Epidermal melanocyte (primary cell): Measurements from ENCODE around the gene YJEFN3.

Experiments
- DNase-seq: peaks from one replicate; pipeline ENCODE4 v3.0.0; 2011; ENCODE audit warnings: low spot score; ENCODE audit not compliant: insufficient read length

Gene YJEFN3

DNA sequence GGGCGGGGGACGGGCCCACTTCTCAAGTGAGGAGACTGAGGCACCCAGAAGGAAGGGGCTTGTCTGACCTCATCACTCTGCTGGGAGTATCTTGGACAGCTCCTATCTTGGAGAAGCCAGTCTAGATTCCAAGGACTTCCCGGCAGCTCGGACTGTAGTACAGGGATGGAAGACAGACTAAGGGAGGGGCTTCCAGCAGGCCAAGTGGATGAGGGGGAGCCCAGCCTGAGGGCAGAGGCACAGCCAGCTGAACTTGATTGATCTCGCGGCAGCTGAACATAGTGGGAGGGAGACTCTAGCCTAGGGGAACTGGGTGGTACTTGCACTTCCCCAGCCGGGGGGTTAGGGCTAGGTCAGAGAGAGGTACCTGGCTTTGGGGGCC lies 10.1 kb downstream of the YJEFN3 start:
- no peak for DNase-seq

DNA sequence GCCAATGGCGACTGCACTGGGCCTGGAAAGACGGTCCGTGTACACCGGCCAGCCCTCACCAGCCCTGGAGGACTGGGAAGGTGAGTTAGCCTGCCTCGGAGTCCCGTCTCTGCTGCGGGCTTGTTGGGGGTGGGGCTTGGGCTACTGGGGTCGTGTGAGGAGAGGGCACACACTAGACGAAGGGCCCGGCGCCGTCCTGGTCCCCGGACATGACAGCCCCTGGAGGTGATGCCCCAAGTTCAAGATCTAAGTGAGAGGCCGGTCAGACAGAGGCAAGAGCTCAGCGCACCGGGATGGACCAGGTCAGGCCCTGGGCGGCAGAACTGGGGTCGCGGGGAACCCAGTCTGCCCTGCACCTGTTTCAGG lies 11.0 kb downstream of the YJEFN3 start:
- DNase-seq: no peak

DNA sequence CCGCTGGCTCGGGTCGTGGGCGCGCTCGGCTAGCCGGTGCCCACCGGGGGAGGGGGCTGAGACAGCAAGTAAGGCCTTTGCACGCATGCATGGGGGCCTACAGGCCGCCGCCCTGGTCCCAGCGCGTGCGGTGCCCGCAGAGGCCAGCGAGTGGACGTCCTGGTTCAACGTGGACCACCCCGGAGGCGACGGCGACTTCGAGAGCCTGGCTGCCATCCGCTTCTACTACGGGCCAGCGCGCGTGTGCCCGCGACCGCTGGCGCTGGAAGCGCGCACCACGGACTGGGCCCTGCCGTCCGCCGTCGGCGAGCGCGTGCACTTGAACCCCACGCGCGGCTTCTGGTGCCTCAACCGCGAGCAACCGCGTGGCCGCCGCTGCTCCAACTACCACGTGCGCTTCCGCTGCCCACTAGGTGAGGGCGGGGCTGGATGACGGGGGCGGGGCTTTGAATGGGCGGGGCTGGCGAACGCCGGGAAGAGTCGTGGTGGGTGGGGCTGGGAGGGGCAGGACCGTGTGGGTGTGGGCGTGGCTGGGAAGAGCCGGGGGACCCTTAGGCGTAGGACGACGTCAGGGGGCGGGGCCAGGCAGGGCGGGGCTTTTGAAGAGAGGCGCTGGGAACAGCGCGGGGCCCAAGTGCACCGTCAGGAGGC lies 11.5 kb downstream of the YJEFN3 start:
- no peak for DNase-seq

DNA sequence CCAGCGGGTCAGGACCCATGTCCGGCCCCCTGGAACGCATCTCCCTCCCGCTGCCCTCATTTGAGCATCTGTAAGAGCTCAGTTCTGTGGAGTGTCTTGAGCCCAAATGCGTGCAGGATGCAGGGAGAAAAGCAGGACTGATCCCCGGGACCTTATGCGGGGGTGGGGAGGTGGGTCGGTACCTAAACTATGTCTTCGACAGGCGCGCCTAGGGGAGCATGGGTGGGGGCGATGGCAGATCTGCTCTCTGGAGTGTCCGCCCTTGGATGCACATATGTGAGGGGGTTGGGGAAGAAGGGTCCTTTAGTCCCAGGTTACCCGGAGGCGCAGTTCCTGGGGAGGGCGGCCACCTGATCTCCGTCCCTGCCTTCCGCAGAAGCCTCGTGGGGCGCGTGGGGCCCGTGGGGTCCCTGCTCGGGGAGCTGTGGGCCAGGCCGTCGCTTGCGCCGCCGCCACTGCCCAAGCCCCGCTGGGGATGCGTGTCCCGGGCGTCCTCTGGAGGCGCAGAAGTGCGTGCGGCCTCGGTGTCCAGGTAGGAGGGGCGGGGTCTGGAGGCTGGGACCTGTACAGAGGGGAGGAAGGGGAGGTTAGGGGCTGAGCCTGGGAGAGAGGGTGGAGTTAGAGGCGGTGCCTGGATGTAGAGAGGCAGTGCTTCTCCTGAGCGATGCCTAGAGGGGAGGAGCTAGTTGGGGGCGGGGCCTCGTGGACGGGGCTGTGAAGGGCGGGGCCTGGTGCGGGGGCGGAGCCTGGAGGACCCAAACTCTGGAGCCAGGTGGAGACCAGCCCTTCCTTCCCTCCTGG lies 12.2 kb downstream of the YJEFN3 start:
- DNase-seq: no peak

DNA sequence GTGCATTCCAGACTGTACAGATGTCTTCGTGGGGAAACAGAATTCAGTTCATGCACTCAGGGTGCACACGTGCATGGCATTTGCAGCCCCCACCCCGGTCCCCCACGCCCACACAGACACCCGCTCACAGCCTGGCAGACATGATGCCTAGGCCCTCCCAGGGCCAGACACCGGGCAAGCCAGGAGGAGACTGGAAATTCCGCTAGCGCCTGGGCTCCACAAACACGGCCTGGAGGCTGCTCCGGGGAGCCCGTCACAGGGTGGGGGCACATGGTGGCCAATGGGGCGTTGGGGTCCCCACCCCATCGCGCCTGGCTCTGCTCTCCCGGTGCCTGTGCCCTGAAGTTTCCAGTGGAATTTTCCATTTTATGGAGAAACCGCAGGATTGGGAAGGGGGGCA lies 12.9 kb downstream of the YJEFN3 start:
- DNase-seq: no peak

DNA sequence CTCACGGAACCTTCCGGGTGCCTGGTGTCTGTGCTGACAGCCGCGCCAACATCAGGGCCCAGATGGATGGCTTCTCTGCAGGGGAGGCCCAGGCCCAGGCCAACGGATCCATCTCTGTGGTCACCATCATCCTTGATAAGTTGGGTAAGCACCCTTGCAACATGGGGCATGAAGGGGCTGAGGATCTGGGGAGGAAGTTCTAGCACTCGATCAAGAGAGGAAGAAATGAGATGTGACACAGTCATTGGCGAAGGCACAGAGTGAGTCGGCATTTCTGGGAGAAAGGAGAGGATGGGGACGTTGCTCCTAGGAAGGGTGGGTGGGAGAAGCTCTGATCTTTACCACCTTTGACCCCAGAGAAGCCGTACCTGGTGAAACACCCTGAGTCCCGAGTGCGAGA lies 13.8 kb downstream of the YJEFN3 start:
- no peak for DNase-seq

DNA sequence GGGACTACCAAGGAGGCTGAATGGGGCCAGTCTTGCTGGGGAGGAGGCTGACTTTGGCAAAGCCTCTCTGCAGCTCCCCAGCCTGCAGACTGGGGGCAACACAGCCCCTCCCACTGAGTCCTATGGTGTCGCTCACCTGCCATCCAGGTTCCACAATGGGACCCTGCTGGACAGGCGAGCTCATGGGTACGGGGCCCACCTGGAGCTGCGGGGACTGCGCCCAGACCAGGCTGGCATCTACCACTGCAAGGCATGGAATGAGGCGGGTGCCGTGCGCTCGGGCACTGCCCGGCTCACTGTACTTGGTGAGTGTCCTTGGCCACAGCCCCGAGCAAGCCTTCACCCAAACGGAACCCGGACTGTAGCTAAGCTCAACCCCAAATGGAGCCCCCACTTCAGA lies 14.4 kb downstream of the YJEFN3 start:
- no peak for DNase-seq

DNA sequence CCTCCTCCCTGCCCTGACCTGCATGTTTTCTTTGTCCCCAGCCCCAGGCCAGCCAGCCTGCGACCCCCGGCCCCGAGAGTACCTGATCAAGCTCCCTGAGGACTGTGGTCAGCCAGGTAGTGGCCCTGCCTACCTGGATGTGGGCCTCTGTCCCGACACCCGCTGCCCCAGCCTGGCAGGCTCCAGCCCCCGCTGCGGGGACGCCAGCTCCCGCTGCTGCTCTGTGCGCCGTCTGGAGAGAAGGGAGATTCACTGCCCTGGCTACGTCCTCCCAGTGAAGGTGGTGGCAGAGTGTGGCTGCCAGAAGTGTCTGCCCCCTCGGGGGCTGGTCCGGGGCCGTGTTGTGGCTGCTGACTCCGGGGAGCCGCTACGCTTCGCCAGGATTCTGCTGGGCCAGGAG lies 14.9 kb downstream of the YJEFN3 start:
- no peak for DNase-seq

DNA sequence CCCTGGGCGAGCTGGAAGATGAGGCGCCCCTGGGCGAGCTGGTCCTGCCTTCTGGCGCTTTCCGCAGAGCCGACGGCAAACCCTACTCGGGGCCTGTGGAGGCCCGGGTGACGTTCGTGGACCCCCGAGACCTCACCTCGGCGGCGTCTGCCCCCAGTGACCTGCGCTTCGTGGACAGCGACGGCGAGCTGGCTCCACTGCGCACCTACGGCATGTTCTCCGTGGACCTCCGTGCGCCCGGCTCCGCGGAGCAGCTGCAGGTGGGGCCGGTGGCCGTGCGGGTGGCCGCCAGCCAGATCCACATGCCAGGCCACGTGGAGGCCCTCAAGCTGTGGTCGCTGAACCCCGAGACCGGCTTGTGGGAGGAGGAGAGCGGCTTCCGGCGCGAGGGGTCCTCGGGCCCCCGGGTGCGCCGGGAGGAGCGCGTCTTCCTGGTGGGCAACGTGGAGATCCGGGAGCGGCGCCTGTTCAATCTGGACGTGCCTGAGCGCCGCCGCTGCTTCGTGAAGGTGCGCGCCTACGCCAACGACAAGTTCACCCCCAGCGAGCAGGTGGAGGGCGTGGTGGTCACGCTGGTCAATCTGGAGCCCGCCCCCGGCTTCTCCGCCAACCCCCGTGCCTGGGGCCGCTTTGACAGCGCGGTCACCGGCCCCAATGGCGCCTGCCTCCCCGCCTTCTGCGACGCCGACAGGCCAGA lies 15.7 kb downstream of the YJEFN3 start:
- no peak for DNase-seq

DNA sequence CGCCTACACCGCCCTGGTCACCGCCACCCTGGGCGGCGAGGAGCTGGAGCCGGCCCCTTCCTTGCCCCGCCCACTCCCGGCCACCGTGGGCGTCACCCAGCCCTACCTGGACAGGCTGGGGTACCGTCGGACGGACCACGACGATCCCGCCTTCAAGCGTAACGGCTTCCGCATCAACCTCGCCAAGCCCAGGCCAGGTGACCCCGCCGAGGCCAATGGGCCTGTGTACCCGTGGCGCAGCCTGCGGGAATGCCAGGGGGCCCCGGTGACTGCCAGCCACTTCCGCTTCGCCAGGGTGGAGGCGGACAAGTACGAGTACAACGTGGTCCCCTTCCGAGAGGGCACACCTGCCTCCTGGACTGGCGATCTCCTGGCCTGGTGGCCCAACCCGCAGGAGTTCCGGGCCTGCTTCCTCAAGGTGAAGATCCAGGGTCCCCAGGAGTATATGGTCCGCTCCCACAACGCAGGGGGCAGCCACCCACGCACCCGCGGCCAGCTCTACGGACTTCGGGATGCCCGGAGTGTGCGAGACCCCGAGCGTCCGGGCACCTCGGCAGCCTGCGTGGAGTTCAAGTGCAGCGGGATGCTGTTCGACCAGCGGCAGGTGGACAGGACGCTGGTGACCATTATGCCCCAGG lies 16.4 kb downstream of the YJEFN3 start:
- DNase-seq: no peak

DNA sequence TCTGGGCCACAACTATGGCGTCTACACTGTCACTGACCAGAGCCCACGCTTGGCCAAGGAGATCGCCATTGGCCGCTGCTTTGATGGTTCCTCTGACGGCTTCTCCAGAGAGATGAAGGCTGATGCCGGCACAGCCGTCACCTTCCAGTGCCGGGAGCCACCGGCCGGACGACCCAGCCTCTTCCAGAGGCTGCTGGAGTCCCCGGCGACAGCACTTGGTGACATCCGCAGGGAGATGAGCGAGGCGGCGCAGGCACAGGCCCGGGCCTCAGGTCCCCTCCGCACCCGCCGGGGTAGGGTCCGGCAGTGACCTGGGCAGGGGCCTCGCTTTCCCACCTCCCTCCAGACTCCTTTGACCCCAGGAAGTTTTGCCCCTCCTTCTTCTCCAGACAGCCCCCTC lies 17.0 kb downstream of the YJEFN3 start:
- no peak for DNase-seq

DNA sequence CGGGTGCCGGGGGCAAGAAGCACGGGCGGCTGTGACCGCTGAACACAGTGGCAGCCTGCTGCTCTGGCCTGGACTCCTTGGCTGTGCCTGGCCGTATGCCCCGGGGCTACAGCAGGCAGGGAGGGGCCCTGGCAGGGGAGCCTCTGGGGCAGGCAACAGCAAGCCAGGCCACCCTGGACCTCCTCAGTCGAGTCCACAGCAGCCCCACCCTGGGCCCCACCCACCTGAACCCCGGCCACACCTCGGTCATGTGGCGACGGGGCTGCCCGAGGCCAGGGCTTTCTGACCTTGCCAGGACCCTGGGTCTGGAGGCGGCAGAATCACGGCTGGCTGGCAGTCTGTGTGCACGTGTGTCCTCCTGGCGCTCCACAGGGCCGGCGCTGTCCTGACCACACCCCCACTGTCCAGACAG lies 18.0 kb downstream of the YJEFN3 start:
- DNase-seq: no peak

DNA sequence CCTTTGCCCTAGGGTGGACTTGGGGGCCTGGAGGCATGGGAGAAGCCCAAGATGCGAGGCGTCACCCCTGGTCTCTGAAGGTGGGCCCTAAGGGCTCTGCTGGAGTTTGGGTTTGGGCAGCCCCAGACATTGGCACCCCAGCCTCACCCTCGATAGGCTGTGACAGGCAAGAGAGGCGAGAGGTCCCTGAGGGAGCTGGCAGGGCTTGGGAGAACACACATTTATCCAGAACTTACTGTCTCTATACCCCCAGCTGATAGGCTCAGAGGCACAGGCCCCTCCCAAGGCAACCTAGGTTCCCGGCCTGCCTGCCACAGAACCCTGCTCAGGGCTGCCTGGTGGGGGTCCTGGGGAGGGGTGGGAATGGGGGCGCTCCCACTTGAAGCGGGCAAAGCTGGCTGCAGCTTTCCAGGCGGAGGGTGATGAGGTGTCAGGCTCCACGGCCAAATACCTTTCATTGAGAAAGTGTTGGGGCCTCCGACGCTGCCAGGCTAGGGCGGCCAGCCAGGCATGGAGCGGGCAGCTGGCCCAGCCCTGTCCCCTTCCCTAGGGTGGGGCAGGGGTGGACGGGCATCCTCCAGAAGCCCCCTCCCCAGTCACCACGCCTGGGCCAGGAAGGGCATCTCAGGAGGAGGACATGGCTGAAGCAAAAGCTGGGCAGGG lies 19.1 kb downstream of the YJEFN3 start:
- no peak for DNase-seq

DNA sequence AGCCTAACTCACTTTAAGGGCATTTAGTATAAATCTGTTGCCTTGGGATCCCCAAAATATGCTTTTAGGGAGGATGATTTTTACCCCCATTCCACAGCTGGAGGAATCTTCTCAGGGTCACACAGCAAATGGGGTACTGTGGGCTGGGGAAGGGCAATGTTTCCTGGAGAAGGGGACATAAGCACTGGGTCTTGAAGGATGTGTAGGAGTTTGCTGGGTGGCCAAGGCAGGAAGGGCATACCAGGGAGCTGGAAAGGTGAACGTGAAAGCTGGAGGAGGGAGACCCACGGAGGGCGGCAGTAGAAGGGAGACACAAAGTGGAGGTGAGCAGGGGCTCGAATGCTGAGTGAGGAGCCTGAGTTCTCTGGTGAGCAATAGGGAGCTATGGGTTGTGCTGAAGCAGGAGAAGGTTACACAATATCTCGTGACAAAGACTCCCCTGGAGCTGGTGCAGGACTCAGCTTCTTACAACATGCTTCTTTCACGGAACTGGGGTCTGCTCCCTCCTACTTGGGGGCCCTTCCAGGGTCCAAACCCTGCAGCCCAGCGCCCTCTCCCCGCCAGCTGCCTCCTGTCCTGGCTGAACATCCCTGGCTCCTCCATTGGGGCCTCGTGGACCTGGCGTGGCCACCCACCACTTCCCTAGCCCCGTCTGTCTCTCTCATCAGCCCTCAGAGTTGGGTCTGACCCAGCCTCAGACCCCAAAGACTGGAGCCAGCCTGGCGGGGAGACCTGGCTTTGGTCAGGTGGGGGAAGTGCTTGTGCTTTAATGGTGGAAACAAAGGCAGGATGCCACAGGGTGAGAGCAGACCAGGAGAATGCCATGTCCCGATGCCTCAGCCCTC lies 20.4 kb downstream of the YJEFN3 start:
- no peak for DNase-seq

DNA sequence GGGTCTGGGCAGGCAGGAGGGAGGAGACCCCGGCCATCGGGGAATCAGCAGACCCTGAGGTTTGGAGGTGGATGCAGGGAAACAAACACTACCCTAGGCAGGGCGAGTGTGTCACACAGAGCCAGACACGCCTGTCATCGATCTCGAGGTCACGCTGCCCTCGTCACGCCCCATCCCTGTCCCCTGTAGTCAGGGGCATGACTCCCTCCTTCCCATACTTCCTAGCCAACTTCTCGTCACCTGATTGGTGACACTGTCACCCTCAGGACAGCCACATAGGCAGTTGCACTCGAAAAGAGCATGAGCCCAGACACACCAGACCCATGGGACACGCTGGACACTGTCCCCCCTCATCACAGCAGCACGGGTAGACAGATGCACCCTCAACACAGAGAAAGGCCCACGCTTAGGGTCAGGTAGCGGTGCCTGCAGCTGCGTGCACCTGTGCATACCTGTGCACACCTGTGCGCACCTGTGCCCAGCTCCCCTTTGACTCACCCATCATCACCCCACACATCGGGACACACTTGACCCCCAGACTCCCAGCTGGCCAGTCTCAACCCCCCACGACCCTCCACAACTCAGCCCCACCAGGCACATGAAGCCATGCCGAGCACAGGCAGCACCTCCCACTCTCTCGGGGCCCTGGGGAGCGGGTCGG lies 21.2 kb downstream of the YJEFN3 start:
- no peak for DNase-seq

DNA sequence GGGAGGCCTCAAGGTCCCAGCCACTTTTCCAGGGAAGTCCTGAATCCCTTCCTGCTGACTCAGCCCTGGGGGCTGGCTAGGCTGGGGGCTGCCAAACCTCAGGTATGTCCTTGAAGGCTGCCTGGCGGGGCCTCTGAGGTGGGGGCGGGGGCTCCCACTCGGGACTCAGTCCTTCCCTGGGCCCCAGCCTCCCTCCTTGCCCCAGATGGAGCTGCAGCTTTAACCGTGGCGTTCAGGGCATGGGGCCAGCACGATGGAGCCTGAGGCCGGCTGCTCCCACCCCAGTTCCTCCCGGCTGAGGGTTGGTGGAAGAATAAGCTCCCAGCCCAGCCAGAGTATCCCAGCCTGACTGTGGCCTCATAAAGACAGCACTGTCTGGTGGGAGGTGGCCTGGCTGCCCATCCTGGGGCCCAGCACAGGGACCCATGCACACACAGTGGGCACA lies 21.8 kb downstream of the YJEFN3 start:
- DNase-seq: no peak

DNA sequence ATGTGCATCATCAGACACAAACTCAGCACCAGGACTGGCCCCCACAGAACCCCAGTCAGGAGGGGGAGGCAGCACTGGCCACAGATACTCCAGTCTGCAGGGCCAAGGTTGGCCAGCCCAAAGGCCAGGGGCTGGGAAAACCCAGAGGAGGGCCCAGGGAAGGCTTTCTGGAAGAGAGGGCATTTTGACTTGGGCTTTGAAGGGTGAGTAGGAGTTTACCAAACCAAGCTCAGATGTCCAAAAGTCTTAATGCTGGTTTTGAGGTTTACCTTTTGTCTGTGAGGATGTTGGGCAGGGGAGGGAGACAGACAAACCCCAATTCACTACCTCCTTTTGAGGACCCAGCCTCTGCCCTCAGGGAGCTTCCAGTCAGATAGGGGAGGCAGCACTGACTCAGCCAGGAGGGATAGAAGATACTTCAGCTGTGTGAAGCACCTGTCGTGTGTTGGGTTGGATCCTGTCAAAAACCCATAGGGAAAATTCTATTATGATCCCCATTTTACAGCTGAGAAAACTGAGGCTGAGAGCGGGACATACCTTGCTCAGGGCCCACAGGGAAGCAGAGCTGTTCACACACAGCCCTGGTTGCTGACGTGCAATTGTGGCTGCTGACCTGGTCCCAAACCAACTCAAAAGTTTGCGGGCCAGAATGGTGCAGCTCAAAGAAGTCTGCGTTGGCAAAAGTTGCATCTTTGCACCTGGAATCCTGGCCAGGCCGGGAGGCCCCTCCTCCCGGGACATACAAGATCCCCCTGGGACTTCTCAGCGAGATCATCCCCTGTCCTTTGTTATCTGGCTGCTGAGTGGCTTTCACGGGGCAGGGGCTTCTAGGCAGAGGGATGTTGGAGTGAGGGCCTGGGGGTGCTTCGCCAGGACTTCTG lies 22.5 kb downstream of the YJEFN3 start:
- DNase-seq: no peak

DNA sequence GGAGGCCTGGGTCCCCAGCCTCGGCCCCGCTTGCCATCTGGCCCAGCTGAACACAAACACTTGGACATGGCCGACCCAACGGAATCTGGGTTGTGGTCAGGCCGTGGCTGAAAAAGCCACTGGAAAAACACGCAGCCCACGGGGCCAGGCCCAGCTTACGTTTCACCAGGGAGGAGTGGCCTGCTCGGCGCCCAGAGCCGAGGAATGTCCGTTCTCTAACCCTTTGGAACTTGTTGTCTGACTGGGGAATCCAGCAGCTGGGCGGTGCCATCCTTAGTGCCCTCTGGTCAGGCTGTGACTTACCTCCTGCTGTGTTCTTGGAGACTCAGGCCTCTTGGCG lies 23.1 kb downstream of the YJEFN3 start:
- no peak for DNase-seq

DNA sequence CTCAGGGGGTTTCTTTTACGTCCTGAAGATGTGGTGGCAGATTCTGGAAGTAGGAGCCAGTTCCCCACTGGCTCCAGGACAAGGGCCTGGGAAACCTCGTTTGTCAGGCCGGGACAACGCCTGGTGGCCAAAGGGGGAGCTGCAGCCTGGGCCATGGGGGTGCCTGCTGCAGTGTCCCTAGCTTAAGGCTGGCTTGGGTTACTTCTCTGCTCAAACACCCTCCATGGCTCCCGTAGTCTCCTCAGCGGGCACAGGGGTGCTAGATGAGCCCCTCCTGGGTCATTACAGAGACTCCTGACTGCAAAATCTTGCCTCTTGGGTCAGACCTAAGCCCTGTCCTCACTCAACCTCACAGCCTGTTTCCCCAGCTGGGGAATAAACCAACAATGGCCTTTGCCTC lies 24.1 kb downstream of the YJEFN3 start:
- no peak for DNase-seq
